Ishikawa (cell line): ENCODE data around the gene CNTN2.

Experiments used
- RAD21 ChIP-seq: IDR thresholded peaks from 2 replicates; pipeline ENCODE4 v1.6.1; 2012; ENCODE audit warnings: low read depth
- TCF12 ChIP-seq: IDR thresholded peaks from 2 replicates; pipeline ENCODE4 v1.6.1; 2012; ENCODE audit warnings: low read depth
- TEAD4 ChIP-seq: IDR thresholded peaks from 2 replicates; pipeline ENCODE4 v1.6.1; 2012
- TF ChIP-seq, protein P1 (sequence below): IDR thresholded peaks from 2 replicates; pipeline ENCODE4 v1.6.1; 2012
- TF ChIP-seq, protein P2 (sequence below): IDR thresholded peaks from 2 replicates; pipeline ENCODE4 v1.6.1; 2012; ENCODE audit warnings: low read depth, mild to moderate bottlenecking
- TF ChIP-seq, protein P3 (sequence below): IDR thresholded peaks from 2 replicates; pipeline ENCODE4 v1.6.1; 2012

DNA sequence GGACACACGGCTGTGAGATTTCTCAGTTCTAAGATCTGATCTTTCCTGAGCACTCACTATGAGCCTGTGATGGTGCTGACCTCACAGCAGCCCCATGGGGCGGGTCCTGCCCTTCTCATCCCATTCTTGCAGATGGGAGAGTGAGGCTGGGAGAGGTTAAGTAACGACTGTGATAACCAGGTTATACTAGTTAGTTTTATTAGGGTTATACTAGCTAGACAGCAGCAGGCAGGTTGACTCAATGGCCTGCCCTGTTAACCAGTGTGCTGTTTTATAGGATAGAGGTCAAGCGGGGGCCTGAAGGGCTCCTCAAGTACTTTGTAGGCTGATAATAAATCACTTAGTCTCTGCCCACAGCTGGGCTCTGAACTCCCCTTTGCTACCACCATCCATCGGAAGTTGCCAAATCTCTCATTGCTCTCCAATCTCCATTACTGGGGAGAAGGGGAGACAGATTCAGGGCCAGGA lies 4.8 kb downstream of the CNTN2 start:
- TF ChIP-seq RAD21 = no peak
- TF ChIP-seq TEAD4 = no peak
- TF ChIP-seq, protein P1, sequence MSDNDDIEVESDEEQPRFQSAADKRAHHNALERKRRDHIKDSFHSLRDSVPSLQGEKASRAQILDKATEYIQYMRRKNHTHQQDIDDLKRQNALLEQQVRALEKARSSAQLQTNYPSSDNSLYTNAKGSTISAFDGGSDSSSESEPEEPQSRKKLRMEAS = no peak
- TF ChIP-seq, protein P2, sequence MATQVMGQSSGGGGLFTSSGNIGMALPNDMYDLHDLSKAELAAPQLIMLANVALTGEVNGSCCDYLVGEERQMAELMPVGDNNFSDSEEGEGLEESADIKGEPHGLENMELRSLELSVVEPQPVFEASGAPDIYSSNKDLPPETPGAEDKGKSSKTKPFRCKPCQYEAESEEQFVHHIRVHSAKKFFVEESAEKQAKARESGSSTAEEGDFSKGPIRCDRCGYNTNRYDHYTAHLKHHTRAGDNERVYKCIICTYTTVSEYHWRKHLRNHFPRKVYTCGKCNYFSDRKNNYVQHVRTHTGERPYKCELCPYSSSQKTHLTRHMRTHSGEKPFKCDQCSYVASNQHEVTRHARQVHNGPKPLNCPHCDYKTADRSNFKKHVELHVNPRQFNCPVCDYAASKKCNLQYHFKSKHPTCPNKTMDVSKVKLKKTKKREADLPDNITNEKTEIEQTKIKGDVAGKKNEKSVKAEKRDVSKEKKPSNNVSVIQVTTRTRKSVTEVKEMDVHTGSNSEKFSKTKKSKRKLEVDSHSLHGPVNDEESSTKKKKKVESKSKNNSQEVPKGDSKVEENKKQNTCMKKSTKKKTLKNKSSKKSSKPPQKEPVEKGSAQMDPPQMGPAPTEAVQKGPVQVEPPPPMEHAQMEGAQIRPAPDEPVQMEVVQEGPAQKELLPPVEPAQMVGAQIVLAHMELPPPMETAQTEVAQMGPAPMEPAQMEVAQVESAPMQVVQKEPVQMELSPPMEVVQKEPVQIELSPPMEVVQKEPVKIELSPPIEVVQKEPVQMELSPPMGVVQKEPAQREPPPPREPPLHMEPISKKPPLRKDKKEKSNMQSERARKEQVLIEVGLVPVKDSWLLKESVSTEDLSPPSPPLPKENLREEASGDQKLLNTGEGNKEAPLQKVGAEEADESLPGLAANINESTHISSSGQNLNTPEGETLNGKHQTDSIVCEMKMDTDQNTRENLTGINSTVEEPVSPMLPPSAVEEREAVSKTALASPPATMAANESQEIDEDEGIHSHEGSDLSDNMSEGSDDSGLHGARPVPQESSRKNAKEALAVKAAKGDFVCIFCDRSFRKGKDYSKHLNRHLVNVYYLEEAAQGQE = no peak
- no peak for TF ChIP-seq TCF12
- TF ChIP-seq, protein P3, sequence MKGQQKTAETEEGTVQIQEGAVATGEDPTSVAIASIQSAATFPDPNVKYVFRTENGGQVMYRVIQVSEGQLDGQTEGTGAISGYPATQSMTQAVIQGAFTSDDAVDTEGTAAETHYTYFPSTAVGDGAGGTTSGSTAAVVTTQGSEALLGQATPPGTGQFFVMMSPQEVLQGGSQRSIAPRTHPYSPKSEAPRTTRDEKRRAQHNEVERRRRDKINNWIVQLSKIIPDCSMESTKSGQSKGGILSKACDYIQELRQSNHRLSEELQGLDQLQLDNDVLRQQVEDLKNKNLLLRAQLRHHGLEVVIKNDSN = no peak
